Measurements from ENCODE around the gene CDH13.

The CDH13 gene

GRCh38 chr16:82699711-82700495 is 73.1 kb downstream of the CDH13 start:
- DNase-seq = no peak

GRCh38 chr16:82700541-82701235 is 73.9 kb downstream of the CDH13 start:
- no peak for DNase-seq

DNA sequence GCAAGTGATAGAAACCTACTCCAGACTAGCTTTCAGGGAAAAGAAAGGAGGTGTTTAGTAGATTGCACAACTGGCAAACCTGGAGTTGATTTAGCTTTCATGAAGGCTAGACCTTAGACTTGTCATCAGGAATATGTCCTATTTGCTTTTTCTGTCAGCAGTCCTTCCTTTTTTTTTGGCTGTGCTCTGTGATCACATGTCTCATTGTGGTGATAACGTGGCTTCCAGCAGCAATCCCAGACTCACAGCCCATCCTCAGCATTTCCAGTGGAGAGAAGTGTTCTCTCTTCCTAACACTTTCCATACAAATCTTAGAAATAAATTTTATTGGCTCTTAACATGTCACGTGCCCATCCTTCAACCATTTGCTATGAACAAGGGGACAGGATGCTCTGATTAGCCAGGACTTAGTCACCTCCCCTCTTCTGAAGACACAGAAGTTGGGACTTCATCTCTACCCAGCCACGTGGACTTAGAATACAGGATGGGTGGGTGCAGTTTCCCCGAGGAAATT is 74.7 kb downstream of the CDH13 start:
- DNase-seq = no peak

DNA sequence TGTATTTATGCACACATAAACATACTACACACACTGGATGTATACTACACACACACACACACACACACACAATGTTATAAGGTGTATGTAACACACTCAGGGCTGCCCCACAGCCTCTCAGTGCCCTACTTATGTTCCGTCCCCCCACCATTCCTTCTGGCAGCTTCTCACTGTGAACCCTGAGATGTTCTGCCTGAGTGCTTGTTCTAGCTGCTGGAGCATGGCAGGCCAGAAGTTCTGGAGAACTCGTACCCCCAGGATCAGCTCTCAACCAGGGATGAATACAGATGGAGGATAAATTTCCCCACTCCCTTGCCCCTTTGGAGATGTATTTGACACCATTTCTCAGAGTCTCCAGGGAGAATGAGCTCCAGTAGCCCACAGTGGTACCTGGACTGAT is 76.4 kb downstream of the CDH13 start:
- no peak for DNase-seq

GRCh38 chr16:82703871-82704768 is 77.4 kb downstream of the CDH13 start:
- no peak for DNase-seq

DNA sequence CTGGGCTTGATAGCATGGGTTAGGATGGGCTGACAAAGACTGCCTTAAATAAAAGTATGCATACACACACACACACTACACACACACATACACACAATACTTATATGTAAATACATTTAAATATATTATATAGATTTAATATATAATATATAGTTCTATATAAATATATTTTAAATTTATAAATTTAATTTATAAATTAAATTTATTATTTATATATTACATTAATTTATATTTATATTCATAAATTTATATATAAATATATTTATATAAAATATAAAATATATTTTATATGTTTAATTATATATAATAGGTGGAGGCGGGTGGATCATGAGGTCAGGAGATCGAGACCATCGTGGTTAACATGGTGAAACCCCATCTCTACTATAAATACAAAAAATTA is 83.2 kb downstream of the CDH13 start:
- no peak for DNase-seq

DNA sequence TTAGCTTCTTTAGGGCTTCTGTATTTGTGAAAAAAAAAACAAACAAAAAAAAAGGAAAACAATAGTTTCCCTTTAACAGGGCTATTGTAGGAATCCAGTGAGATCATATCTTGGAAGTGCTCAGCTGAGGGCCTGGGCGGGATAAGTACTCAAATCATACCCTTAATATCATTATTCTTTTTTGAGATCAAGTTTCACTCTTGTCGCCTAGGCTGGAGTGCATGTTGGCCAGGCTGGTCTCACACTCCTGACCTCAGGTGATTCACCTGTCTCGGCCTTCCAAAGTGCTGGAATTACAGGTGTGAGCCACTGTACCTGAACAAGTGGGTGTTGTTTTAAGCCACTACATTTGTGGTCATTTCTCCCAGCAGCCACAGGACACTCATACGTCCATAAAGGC is 87.0 kb downstream of the CDH13 start:
- DNase-seq = no peak

GRCh38 chr16:82715160-82715559 is 88.4 kb downstream of the CDH13 start:
- no peak for DNase-seq

DNA sequence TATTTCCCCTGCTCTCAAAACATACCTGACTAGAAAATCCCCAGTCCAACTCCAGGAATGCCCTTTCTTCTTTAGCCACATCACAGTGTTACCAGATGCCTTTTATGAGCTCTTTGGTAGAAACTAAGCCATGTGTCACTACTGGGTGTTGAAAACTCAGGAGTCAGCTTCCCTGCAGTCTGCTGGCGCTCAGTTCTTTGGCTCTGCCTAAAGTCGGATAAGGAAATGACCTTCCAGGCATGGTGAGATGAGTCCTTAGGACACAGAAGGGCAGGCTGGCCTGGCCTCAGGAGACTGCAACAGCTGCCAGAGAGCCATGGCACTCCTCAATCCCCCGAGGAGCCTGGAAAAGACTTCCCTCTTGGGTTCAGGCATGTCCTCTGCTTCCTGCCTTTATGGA is 89.1 kb downstream of the CDH13 start:
- DNase-seq = no peak

- DNase-seq = no peak
Measured at GRCh38 chr16:82716361-82716855, 89.6 kb downstream of the CDH13 start.

- no peak for DNase-seq
Measured at GRCh38 chr16:82720414-82720813, 93.6 kb downstream of the CDH13 start.

DNA sequence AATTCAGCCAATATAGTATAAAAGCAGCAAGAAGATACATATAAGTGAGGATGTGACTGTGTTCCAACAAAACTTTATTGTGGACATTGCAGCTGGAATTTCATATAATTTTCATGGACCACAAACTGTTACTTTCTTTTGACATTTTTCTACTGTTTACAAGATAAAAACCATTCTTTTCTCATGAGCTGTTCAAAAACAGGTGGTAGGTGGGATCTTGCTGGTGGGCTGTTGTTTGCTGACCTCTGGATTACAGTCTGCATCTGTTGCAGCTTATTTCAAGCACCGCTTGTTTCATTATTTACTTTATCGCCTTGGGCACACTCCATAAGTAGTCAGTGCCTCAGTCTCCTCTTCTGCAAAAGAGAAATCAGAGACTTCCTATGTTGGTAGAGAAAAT is 99.5 kb downstream of the CDH13 start:
- DNase-seq = no peak

- no peak for DNase-seq
Measured at GRCh38 chr16:82728901-82729300, 102.1 kb downstream of the CDH13 start.

- DNase-seq = no peak
Measured at GRCh38 chr16:82730901-82731300, 104.1 kb downstream of the CDH13 start.

DNA sequence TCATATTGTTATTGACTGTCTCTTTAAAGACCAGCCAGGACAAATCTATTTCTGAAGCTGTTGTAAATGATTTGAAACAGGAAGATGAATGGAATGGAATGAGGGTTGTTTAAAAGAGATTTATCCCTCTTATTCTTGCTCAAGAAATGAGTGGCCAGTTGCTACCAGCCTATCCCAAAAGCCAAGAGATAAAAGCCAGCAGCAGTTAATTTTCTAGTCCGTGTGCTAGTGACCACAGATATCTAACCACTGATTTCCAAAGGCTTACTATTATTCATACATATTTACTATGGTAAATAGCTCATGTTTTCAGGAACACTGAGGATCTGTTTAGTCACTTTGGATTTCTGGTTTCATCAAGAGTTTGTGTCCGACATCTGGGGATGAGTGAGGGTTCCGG is 105.7 kb downstream of the CDH13 start:
- no peak for DNase-seq

GRCh38 chr16:82735186-82735585 is 108.4 kb downstream of the CDH13 start:
- no peak for DNase-seq

- DNase-seq = no peak
Measured at GRCh38 chr16:82735673-82736091, 108.9 kb downstream of the CDH13 start.

GRCh38 chr16:82736224-82736623 is 109.5 kb downstream of the CDH13 start:
- no peak for DNase-seq

- DNase-seq = no peak
Measured at GRCh38 chr16:82738699-82739098, 111.9 kb downstream of the CDH13 start.

DNA sequence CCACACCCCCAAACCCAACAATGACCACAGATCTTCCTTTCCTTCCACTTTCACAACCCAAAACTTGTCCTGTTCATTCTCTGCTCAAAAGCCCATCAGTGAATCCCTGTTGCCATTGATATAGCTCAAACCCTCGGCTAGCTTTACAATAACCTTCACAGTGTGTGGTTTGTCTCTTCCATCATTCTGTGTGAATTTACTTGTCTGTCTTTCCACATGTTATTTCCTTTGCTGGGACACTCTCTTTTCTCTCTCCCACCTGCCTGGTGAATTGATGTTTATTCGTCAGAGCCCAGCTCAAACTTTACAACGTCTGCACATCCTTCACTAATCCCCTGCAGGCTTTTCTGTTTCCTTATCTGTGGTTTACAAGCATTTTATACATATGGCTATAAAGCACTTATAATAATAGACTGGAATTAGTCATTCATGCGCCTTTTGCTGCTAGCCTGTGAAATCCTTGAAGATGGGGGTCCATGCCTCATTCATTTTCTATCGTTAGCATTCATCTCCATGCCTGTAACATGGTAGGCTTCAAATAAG is 114.4 kb downstream of the CDH13 start:
- no peak for DNase-seq

DNA sequence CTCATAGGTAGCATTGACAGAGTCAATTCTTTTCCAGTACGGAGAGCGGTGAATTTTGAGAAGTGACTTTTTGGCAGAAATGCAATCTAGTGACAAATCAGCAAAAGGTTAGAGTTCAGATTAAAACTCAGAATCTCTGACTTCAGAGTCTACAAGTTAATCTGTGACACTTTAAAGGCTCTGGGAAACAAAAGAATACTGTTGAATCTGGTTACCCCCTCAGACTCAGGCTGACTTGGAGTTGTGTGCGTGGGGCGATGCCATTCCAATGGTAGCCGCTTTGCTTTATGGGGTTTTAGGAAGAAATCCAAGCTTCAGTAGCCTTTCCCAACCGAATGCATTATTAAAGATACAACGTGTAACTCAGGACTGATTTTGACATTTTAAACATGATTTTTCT is 118.2 kb downstream of the CDH13 start:
- no peak for DNase-seq

DNA sequence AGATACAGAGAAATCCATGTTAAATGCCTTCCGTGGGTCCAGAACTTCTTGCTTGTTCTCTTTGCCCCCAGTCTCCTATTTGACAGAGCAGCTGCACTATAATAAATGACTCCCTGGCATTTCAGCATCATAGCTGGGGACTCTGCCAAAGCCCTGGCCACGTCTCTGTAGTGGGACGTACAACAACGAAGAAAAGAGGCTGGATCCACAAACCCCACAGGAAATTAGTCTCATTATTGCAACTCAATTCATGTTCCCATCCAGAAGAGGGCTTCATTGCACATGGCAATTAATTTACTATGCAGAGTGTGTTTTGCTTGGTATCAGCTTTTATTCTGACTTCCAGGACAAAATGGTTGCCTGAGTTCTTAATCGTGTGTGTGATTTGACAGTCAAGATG is 121.3 kb downstream of the CDH13 start:
- no peak for DNase-seq

- no peak for DNase-seq
Measured at GRCh38 chr16:82750068-82750467, 123.3 kb downstream of the CDH13 start.

Data from activated naive CD4-positive, alpha-beta T cell treated with anti-CD3 and anti-CD28 coated beads, Interleukin-2, amount 50 U/mL, for 16 hours (primary cell).